ENCODE results near the gene MAPK13.

The MAPK13 gene

GRCh38 chr6:36115412-36115811 lies 14.9 kb upstream of the MAPK13 start:
- Histone ChIP-seq H3K27ac (ENCODE audit: low read length) (peak overlapping the region; percentile 60; the same call in 1 of the 2 replicates), H3K9me3 (replicated peaks; ENCODE audit: insufficient read depth, low read length) (no peaks in the 10 kb centered on the region), H3K4me1 (ENCODE audit: low read length) (peaks cover 42% of the 10 kb centered on the region), H3K9ac (ENCODE audit: low read length) (no peak overlapping the region), H3F3A (ENCODE audit: insufficient read depth, low read length) (peaks cover 4% of the 10 kb centered on the region), H3K4me3 (ENCODE audit: low read length) (no peak overlapping the region), H4K20me1 (ENCODE audit: insufficient read depth, low read length) (no peaks in the 10 kb centered on the region), H3K36me3 (replicated peaks; ENCODE audit: insufficient read depth, low read length) (no peaks in the 10 kb centered on the region), H2AFZ (ENCODE audit: low read length) (no peak overlapping the region), H3K79me2 (ENCODE audit: low read length) (no peaks in the 10 kb centered on the region), H3K4me2 (ENCODE audit: low read depth, low read length) (peak overlapping the region; percentile 71; the same call in 1 of the 2 replicates), H3K9me2 (replicated peaks; ENCODE audit: insufficient read depth, low read length) (no peaks in the 10 kb centered on the region), H3K27me3 (replicated peaks; ENCODE audit: insufficient read depth, low read length) (no peaks in the 10 kb centered on the region)
- TF ChIP-seq CTCF (IDR thresholded peaks at IDR 0.05; ENCODE audit: low read length) = no peak
- TF ChIP-seq EZH2 (optimal IDR thresholded peaks at IDR 0.05; ENCODE audit: low read depth, low read length) = no peak
- TF ChIP-seq EZH2phosphoT487 (IDR thresholded peaks at IDR 0.05; ENCODE audit: low read length) = no peak
- no peak for DNase-seq

DNA sequence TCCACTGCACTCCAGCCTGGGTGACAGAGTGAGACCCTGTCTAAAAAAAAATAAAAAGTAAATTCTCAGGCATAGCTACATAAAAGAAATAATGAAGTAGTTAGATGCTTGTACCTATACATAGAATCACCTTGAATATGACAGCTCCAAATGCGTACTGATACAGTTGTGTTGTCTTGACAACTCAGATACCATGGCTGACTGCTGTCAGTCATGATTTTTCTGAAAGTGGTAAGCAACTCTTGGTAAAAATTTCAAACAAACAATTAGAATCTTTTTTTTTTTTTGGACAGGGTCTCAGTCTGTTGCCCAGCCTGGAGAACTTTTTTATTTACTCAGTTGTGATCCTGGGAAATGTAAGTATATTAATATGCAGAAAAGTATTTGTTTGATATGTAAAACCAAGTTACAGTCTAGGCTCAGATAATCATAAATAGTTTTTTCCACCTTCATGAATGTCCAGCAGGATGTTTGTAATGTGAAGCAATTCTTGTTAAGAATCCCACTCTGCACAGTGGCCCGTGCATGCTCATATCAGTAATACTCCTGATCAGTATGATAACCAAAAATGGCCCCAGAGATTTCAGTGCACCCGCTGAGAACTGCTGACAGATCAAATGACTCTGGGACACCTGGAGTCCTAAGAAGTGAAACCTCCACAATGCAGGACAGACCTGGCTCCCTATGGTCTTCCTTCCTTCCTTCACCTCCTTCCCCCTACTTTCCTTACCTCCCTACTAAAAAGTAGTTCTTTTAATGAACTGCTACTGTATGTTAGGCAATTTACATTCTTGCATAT lies 14.0 kb upstream of the MAPK13 start:
- Histone ChIP-seq H3K27me3 (replicated peaks; ENCODE audit: insufficient read depth, low read length) (no peaks in the 10 kb centered on the region), H2AFZ (ENCODE audit: low read length) (no peak overlapping the region), H3F3A (ENCODE audit: insufficient read depth, low read length) (peaks cover 4% of the 10 kb centered on the region), H3K9ac (ENCODE audit: low read length) (no peak overlapping the region), H3K9me3 (replicated peaks; ENCODE audit: insufficient read depth, low read length) (no peaks in the 10 kb centered on the region), H3K79me2 (ENCODE audit: low read length) (no peaks in the 10 kb centered on the region), H3K4me3 (ENCODE audit: low read length) (no peak overlapping the region), H3K4me2 (ENCODE audit: low read depth, low read length) (peak overlapping the region; percentile 25; the same call in 1 of the 2 replicates), H3K27ac (ENCODE audit: low read length) (no peak overlapping the region), H3K36me3 (replicated peaks; ENCODE audit: insufficient read depth, low read length) (no peaks in the 10 kb centered on the region), H4K20me1 (ENCODE audit: insufficient read depth, low read length) (no peaks in the 10 kb centered on the region), H3K9me2 (replicated peaks; ENCODE audit: insufficient read depth, low read length) (no peaks in the 10 kb centered on the region), H3K4me1 (ENCODE audit: low read length) (peaks cover 50% of the 10 kb centered on the region)
- TF ChIP-seq EZH2phosphoT487 (IDR thresholded peaks at IDR 0.05; ENCODE audit: low read length) (no peak), EZH2 (optimal IDR thresholded peaks at IDR 0.05; ENCODE audit: low read depth, low read length) (no peak), CTCF (IDR thresholded peaks at IDR 0.05; ENCODE audit: low read length) (no peak)
- no peak for DNase-seq

DNA sequence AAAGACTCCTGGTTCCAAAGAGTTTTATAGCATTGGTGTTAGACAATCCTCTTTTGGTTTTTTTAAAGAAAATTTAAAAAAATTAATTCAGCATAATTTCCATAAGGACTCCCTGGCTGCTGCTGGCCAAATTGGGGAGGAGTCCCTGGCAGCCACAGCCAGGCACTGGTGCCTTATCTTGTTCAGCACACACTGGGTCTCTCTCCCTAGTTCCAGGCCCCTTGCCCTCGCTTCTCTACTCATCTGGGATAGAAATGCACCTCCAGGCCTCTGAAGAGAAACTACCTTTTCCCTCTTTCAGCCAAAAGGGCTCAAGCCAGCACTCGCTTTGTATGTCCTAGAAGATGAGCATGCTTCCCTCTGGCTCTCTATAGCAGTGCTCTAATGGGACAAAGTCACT lies 13.4 kb upstream of the MAPK13 start:
- H3K36me3 ChIP-seq (replicated peaks; ENCODE audit: insufficient read depth, low read length) = no peaks in the 10 kb centered on the region
- DNase-seq = no peak
- H3K4me2 ChIP-seq (ENCODE audit: low read depth, low read length) = no peak overlapping the region
- H3K4me3 ChIP-seq (ENCODE audit: low read length) = no peak overlapping the region
- no peaks in the 10 kb centered on the region for H3K27me3 ChIP-seq (replicated peaks; ENCODE audit: insufficient read depth, low read length)
- no peak for TF ChIP-seq EZH2phosphoT487 (IDR thresholded peaks at IDR 0.05; ENCODE audit: low read length)
- TF ChIP-seq EZH2 (optimal IDR thresholded peaks at IDR 0.05; ENCODE audit: low read depth, low read length) = no peak
- TF ChIP-seq CTCF (IDR thresholded peaks at IDR 0.05; ENCODE audit: low read length) = no peak
- H3K9me3 ChIP-seq (replicated peaks; ENCODE audit: insufficient read depth, low read length) = no peaks in the 10 kb centered on the region
- H3K4me1 ChIP-seq (ENCODE audit: low read length) = peaks cover 52% of the 10 kb centered on the region
- H4K20me1 ChIP-seq (ENCODE audit: insufficient read depth, low read length) = no peaks in the 10 kb centered on the region
- no peak overlapping the region for H2AFZ ChIP-seq (ENCODE audit: low read length)
- H3K9me2 ChIP-seq (replicated peaks; ENCODE audit: insufficient read depth, low read length) = no peaks in the 10 kb centered on the region
- peaks cover 4% of the 10 kb centered on the region for H3F3A ChIP-seq (ENCODE audit: insufficient read depth, low read length)
- no peaks in the 10 kb centered on the region for H3K79me2 ChIP-seq (ENCODE audit: low read length)
- no peak overlapping the region for H3K9ac ChIP-seq (ENCODE audit: low read length)
- no peak overlapping the region for H3K27ac ChIP-seq (ENCODE audit: low read length)
